Colonic mucosa (tissue), 4 donors: Measurements from ENCODE around the gene DUSP10. TPM values are rescaled to one million over a fixed set of nuclear protein-coding genes. Genes with fewer than 3 reads are reported as not detected.

Experiments
- DNase-seq: peaks from one replicate; pipeline ENCODE4 v3.0.0-alpha.2; 2020
- H3K27ac ChIP-seq: fragments of 200-600 bp; one replicate; pipeline ENCODE4 v1.8.0; 2021
- H3K27me3 ChIP-seq: fragments of 200-600 bp; one replicate; pipeline ENCODE4 v1.8.0; 2021
- H3K36me3 ChIP-seq: fragments of 200-600 bp; one replicate; pipeline ENCODE4 v1.8.0; 2021
- H3K4me1 ChIP-seq: fragments of 200-600 bp; one replicate; pipeline ENCODE4 v1.8.0; 2021; ENCODE audit warnings: mild to moderate bottlenecking
- H3K4me3 ChIP-seq: fragments of 200-600 bp; one replicate; pipeline ENCODE4 v1.8.0; 2021
- H3K9ac ChIP-seq, 2 donors: one replicate each; pipeline ENCODE4 v1.7.0; 2013; ENCODE audit warnings: control low read depth in 2 of 2, low read depth in 2 of 2, low read length in 2 of 2
- H3K9me3 ChIP-seq: fragments of 200-600 bp; one replicate; pipeline ENCODE4 v1.8.0; 2021
- intact Hi-C: fragments of 100-400 bp; cut with DNase I; formaldehyde crosslinking; loops from one replicate; pipeline ENCODE4 v1.14.1; 2022
- total RNA-seq, 2 donors: library from RNA; stranded (reverse); fragmentation: NEBNext Ultra II Directional in 1 of 2; extraction: Animal tissue kit (Norgen Biotek cat#: 25700) in 1 of 2; gene quantifications; one replicate each; pipeline ENCODE4 v1.2.1, GENCODE V29; 2021
- TF ChIP-seq, protein P1 (sequence below): fragments of 200-600 bp; IDR thresholded peaks from one replicate; pipeline ENCODE4 v1.8.0; 2022; ENCODE audit warnings: antibody characterized with exemption, mild to moderate bottlenecking
- donor health status: healthy.
- donor health status: DM: no; HTN: no; CAD: no.
- donor health status: DM: no; HTN: no; CAD: no.

DUSP10 gene
- total RNA-seq, 2 donors from 2014 or later = 2.8 to 8.1 TPM

DNA sequence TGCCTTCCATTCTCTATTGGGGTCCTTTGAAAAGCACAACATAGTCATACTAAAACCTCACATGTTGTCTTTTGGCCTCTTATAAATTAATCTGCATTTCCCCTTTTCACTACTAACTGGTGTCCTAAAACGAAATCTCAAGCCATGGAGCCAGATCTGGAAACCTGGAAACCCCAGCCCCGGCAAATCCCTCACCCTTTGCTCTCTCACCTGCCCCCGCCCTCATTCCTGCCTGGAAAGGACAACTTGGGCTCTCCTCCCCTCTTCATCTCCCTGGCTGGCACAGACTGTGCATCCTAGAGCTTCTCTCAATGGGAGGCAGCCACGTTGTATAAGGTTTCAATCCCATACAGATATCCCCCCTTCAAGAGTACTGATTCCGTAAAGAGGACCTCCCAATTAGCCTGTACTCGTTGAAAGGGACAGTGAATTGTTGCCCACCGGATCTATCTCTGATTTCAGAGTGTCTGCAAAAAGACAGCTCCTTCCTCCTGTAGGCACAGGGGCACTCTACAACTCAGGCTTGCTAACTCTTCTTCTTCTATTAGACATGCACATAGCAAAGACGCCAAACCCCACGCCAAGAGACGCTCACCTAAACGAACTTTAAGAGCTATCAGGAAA is 1.4 kb downstream of the DUSP10 start:
- intact Hi-C loops = loop anchor here (10.0 kb wide), 1 partner anchor 264 kb away; no protein-coding TSS in a partner anchor
- H3K4me3 ChIP-seq = peak overlapping the region; percentile 65
- peaks cover 4% of the 10 kb centered on the region for H3K4me1 ChIP-seq
- H3K27me3 ChIP-seq = no peaks in the 10 kb centered on the region
- no peak overlapping the region for H3K27ac ChIP-seq
- DNase-seq = no peak
- no peaks in the 10 kb centered on the region for H3K9me3 ChIP-seq
- H3K36me3 ChIP-seq = no peaks in the 10 kb centered on the region
- peak overlapping the region; percentile 13 to 89 for H3K9ac ChIP-seq
- TF ChIP-seq, protein P1, sequence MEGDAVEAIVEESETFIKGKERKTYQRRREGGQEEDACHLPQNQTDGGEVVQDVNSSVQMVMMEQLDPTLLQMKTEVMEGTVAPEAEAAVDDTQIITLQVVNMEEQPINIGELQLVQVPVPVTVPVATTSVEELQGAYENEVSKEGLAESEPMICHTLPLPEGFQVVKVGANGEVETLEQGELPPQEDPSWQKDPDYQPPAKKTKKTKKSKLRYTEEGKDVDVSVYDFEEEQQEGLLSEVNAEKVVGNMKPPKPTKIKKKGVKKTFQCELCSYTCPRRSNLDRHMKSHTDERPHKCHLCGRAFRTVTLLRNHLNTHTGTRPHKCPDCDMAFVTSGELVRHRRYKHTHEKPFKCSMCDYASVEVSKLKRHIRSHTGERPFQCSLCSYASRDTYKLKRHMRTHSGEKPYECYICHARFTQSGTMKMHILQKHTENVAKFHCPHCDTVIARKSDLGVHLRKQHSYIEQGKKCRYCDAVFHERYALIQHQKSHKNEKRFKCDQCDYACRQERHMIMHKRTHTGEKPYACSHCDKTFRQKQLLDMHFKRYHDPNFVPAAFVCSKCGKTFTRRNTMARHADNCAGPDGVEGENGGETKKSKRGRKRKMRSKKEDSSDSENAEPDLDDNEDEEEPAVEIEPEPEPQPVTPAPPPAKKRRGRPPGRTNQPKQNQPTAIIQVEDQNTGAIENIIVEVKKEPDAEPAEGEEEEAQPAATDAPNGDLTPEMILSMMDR = no peak

DNA sequence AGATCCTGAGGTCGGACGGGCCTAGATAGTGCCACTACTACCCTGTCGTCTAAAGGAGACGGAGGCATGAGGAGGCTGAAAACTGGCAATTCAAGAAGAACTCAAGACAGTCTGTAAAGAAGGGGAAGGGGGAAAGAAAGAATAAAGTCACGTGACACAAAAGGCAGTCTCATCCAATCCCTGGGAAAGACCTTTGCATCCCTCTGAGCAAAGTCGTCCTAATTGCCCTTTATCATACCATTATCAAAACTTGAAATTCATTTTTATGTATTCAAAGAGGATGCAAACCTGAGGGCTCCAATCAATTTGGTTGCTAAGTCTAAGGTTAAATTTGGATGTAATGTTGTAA is 2.2 kb downstream of the DUSP10 start:
- TF ChIP-seq, protein P1 = no peak
- intact Hi-C loops = loop anchor here (10.0 kb wide), 1 partner anchor 265 kb away; no protein-coding TSS in a partner anchor
- no peaks in the 10 kb centered on the region for H3K36me3 ChIP-seq
- H3K4me1 ChIP-seq = peaks cover 4% of the 10 kb centered on the region
- H3K9me3 ChIP-seq = no peaks in the 10 kb centered on the region
- H3K4me3 ChIP-seq = no peak overlapping the region
- H3K9ac ChIP-seq = no peak overlapping the region
- H3K27ac ChIP-seq = no peak overlapping the region
- DNase-seq = no peak
- H3K27me3 ChIP-seq = no peaks in the 10 kb centered on the region

DNA sequence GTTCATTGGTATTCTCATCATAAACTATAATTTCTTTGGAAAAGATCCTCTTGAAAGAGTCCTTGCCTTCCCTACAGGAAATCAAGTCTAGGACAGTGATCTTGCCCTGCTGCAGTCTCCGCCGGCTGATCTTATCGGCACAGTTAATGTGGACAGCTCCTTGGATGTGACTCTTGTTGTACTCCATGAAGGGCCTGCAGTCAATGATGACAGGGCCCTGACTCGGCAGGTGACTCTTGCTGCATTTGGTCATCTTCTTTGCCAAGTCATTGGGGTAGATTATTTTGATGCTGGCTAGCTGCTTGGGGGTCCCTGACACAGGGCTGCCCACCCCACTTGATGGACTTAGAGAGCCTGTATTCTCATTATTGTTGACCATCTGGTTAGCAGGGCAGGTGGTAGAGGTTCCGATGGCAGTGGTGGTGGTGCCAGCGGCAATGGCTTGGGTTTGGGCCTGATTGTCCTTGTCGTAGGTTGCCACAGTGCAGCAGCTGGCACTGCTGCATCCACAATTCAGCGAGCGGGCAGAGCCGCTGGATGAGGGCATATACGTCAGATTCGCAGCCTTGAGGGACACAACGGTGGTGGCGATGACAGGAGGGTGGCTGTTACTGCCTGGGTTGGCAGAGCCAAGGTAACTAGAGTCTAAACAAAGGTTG is 2.7 kb downstream of the DUSP10 start:
- Histone ChIP-seq H3K4me1 (peaks cover 4% of the 10 kb centered on the region), H3K27me3 (no peaks in the 10 kb centered on the region), H3K9me3 (no peaks in the 10 kb centered on the region), H3K27ac (no peak overlapping the region), H3K9ac (no peak overlapping the region), H3K36me3 (no peaks in the 10 kb centered on the region), H3K4me3 (no peak overlapping the region)
- intact Hi-C loops = no loop called here
- DNase-seq = no peak
- TF ChIP-seq, protein P1 = no peak

DNA sequence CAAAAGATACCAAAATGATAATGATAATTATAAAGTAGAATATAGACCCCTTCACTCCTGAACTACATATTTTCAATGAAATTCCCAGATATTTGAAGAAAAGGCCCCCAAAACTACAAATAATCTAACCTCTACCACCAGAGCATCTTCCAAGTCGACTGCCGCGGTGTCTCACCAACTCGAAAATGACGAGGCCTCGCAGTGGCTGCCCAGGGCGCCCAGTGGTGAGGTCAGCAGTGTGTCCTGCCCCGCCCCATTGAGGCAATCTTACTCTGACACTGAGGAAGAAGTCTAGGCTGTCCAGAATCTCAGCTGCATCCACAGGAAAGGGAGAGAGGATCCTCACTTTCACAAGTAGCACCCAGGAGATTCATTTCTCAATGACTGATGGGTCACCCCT is 5.2 kb downstream of the DUSP10 start:
- H3K27ac ChIP-seq = no peak overlapping the region
- no peaks in the 10 kb centered on the region for H3K27me3 ChIP-seq
- H3K36me3 ChIP-seq = no peaks in the 10 kb centered on the region
- peaks cover 4% of the 10 kb centered on the region for H3K4me1 ChIP-seq
- DNase-seq = no peak
- no peak overlapping the region for H3K9ac ChIP-seq
- TF ChIP-seq, protein P1 = no peak
- intact Hi-C loops = no loop called here
- no peak overlapping the region for H3K4me3 ChIP-seq
- no peaks in the 10 kb centered on the region for H3K9me3 ChIP-seq

DNA sequence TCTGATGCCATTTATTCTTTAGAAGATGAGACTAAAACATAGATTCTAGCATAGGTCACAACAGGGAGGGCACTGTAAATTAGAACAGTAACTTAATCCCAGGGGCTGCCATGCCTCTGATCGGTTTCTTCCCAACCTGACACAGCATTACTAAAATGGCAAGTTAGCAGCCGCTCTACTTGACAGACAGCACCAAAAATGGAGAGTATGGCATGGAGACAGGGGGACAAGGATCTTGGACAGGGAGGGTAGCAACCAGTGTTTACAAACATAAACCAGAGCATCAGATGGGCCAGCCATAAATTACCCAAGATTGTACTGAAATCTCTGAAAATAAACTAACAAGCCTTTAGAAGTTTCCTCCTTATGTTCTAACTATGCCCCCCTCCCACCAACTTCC is 5.9 kb downstream of the DUSP10 start:
- intact Hi-C loops = no loop called here
- Histone ChIP-seq H3K9me3 (no peaks in the 10 kb centered on the region), H3K4me1 (peaks cover 4% of the 10 kb centered on the region), H3K36me3 (no peaks in the 10 kb centered on the region), H3K27ac (no peak overlapping the region), H3K27me3 (no peaks in the 10 kb centered on the region), H3K4me3 (no peak overlapping the region), H3K9ac (no peak overlapping the region)
- TF ChIP-seq, protein P1 = no peak
- DNase-seq = no peak
